ENCODE measurements around the gene TMEM88. TPM values are rescaled to one million over a fixed set of nuclear protein-coding genes. Genes with fewer than 3 reads are reported as not detected.

TMEM88 gene
- total and polyA plus RNA-seq, 2 of the 13 experiments (the other 11 are each of a cell fraction or from before 2014, with no cell fraction given) = 0.31 to 0.66 TPM

DNA sequence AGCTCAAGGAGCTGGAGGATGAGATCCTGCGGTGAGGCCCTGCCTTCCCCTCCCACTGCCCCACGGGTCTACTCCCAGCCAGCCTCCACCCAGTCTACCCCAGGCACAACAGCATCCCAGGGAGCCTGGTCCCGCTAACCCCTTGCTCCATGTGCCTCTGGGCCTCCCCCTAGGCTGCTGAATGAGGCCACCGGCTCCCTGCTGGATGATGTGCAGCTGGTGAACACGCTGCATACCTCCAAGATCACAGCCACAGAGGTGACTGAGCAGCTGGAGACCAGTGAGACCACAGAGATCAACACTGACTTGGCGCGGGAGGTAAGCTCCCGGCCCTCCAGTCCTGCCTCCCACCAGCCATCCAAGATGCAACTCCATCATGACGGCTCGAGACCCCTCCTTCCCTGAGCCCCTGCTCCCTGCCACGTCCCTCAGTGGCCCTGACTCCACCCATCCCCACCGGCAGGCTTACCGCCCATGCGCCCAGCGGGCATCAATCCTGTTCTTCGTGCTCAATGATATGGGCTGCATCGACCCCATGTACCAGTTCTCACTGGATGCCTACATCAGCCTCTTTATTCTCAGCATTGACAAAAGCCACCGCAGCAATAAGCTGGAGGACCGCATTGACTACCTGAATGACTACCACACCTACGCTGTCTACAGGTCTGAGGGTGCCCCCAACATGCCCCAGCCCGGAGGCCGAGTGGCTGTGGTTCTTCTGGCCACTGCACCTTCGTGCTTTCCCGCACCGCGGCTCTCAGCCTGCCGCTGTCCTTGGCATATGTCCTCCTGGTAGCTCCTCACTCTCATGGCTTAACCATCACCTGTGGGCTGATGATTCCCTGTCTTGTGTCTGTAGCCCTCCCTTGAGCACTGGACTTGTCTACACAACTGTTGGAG is 35.9 kb upstream of the TMEM88 start:
- CTCF ChIA-PET (ENCODE audit: low intra/inter-chr PET ratio, low total read pairs) = no interaction called here
- no TSS peak for BruUV-seq (replicated peaks)
- DNase-seq (ENCODE audit: low spot score) (no peak), FAIRE-seq (no peak), ATAC-seq (no peak)
- in situ Hi-C loops (cut with HindIII; ENCODE audit: extremely low pct_ligation_motif_present, low pct_unique_long_range_greater_than_20kb) (no loop called here), intact Hi-C loops (cut with micrococcal nuclease; ENCODE audit: unreplicated experiment) (no loop called here)
- Histone ChIP-seq H3K9me3 (ENCODE audit: low read length) (no peaks in the 10 kb centered on the region), H3K79me2 (ENCODE audit: insufficient read depth, low read length) (no peaks in the 10 kb centered on the region), H3K4me1 (ENCODE audit: insufficient read depth, low read length) (no peaks in the 10 kb centered on the region), H3K36me3 (replicated peaks in 1 of 2; ENCODE audit: control insufficient read depth in 1 of 2, insufficient read depth in 2 of 2, low read length in 2 of 2) (no peaks in the 10 kb centered on the region), H4K20me1 (ENCODE audit: insufficient read depth, low read length) (no peaks in the 10 kb centered on the region), H3K9ac (ENCODE audit: insufficient read depth, low read depth, low read length) (no peak overlapping the region), H3K27me3 (ENCODE audit: control insufficient read depth in 1 of 2, insufficient read depth in 2 of 2, low read length in 2 of 2) (peaks cover 1 to 46% of the 10 kb centered on the region in 2 experiments; a peak in 4 of 5 replicates), H3K4me3 (replicated peaks in 1 of 3; ENCODE audit: insufficient read depth in 1 of 3, low read depth in 2 of 3, low read length in 3 of 3) (no peak overlapping the region), H3K27ac (ENCODE audit: extremely low read length, insufficient read depth, low read length) (no peak overlapping the region), H2AFZ (ENCODE audit: low read length) (no peak overlapping the region), H3K4me2 (ENCODE audit: low read depth, low read length) (no peak overlapping the region)
- 44% methylated on average over 21 of the region's 27 CpGs for WGBS (ENCODE audit: low lambda C conversion rate)
- POLR2A ChIA-PET = no interaction called here
- no peak for TF ChIP-seq RBFOX2 (IDR thresholded peaks at IDR 0.05; ENCODE audit: low read depth, low read length)
- TF ChIP-seq ARID2 (CRISPR knock-in tag; IDR thresholded peaks at IDR 0.05; ENCODE audit: borderline replicate concordance) = no peak
- TF ChIP-seq, protein P1, sequence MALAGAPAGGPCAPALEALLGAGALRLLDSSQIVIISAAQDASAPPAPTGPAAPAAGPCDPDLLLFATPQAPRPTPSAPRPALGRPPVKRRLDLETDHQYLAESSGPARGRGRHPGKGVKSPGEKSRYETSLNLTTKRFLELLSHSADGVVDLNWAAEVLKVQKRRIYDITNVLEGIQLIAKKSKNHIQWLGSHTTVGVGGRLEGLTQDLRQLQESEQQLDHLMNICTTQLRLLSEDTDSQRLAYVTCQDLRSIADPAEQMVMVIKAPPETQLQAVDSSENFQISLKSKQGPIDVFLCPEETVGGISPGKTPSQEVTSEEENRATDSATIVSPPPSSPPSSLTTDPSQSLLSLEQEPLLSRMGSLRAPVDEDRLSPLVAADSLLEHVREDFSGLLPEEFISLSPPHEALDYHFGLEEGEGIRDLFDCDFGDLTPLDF (CRISPR knock-in tag; IDR thresholded peaks at IDR 0.05) = no peak
- no peak for TF ChIP-seq ZNF432 (CRISPR knock-in tag; IDR thresholded peaks at IDR 0.05; ENCODE audit: borderline replicate concordance)
- TF ChIP-seq KLF16 (CRISPR knock-in tag; IDR thresholded peaks at IDR 0.05) = no peak
- TF ChIP-seq, protein P2, sequence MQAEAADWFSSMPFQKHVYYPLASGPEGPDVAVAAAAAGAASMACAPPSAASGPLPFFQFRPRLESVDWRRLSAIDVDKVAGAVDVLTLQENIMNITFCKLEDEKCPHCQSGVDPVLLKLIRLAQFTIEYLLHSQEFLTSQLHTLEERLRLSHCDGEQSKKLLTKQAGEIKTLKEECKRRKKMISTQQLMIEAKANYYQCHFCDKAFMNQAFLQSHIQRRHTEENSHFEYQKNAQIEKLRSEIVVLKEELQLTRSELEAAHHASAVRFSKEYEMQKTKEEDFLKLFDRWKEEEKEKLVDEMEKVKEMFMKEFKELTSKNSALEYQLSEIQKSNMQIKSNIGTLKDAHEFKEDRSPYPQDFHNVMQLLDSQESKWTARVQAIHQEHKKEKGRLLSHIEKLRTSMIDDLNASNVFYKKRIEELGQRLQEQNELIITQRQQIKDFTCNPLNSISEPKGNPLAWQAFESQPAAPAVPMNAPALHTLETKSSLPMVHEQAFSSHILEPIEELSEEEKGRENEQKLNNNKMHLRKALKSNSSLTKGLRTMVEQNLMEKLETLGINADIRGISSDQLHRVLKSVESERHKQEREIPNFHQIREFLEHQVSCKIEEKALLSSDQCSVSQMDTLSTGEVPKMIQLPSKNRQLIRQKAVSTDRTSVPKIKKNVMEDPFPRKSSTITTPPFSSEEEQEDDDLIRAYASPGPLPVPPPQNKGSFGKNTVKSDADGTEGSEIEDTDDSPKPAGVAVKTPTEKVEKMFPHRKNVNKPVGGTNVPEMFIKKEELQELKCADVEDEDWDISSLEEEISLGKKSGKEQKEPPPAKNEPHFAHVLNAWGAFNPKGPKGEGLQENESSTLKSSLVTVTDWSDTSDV (CRISPR knock-in tag; IDR thresholded peaks at IDR 0.05) = no peak
- TF ChIP-seq, protein P3, sequence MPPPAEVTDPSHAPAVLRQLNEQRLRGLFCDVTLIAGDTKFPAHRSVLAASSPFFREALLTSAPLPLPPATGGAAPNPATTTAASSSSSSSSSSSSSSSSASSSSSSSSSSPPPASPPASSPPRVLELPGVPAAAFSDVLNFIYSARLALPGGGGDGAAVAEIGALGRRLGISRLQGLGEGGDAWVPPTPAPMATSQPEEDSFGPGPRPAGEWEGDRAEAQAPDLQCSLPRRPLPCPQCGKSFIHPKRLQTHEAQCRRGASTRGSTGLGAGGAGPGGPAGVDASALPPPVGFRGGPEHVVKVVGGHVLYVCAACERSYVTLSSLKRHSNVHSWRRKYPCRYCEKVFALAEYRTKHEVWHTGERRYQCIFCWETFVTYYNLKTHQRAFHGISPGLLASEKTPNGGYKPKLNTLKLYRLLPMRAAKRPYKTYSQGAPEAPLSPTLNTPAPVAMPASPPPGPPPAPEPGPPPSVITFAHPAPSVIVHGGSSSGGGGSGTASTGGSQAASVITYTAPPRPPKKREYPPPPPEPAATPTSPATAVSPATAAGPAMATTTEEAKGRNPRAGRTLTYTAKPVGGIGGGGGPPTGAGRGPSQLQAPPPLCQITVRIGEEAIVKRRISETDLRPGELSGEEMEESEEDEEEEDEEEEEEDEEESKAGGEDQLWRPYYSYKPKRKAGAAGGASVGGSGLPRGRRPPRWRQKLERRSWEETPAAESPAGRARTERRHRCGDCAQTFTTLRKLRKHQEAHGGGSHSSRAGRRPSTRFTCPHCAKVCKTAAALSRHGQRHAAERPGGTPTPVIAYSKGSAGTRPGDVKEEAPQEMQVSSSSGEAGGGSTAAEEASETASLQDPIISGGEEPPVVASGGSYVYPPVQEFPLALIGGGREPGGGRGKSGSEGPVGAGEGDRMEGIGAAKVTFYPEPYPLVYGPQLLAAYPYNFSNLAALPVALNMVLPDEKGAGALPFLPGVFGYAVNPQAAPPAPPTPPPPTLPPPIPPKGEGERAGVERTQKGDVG (CRISPR knock-in tag; IDR thresholded peaks at IDR 0.05; ENCODE audit: borderline replicate concordance) = no peak
- TF ChIP-seq, protein P4, sequence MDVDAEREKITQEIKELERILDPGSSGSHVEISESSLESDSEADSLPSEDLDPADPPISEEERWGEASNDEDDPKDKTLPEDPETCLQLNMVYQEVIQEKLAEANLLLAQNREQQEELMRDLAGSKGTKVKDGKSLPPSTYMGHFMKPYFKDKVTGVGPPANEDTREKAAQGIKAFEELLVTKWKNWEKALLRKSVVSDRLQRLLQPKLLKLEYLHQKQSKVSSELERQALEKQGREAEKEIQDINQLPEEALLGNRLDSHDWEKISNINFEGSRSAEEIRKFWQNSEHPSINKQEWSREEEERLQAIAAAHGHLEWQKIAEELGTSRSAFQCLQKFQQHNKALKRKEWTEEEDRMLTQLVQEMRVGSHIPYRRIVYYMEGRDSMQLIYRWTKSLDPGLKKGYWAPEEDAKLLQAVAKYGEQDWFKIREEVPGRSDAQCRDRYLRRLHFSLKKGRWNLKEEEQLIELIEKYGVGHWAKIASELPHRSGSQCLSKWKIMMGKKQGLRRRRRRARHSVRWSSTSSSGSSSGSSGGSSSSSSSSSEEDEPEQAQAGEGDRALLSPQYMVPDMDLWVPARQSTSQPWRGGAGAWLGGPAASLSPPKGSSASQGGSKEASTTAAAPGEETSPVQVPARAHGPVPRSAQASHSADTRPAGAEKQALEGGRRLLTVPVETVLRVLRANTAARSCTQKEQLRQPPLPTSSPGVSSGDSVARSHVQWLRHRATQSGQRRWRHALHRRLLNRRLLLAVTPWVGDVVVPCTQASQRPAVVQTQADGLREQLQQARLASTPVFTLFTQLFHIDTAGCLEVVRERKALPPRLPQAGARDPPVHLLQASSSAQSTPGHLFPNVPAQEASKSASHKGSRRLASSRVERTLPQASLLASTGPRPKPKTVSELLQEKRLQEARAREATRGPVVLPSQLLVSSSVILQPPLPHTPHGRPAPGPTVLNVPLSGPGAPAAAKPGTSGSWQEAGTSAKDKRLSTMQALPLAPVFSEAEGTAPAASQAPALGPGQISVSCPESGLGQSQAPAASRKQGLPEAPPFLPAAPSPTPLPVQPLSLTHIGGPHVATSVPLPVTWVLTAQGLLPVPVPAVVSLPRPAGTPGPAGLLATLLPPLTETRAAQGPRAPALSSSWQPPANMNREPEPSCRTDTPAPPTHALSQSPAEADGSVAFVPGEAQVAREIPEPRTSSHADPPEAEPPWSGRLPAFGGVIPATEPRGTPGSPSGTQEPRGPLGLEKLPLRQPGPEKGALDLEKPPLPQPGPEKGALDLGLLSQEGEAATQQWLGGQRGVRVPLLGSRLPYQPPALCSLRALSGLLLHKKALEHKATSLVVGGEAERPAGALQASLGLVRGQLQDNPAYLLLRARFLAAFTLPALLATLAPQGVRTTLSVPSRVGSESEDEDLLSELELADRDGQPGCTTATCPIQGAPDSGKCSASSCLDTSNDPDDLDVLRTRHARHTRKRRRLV (CRISPR knock-in tag; IDR thresholded peaks at IDR 0.05) = no peak

Measured in HepG2 (cell line).